ENCODE measurements around the gene DUOX1. TPM values are rescaled to one million over a fixed set of nuclear protein-coding genes. Genes with fewer than 3 reads are reported as not detected.
"Not testable (repeated sequence)": the region's sequence is repeated elsewhere in the genome, so short reads cannot be mapped to it uniquely, and the experiment has no call there.

The DUOX1 gene
- total RNA-seq, 1 donor from 2014 or later: 0.14 TPM

- Mint-ChIP-seq H3K27ac (no peak overlapping the region), H3K9me3 (no peaks in the 10 kb centered on the region)
Observed at GRCh38 chr15:45097466-45097865, 32.3 kb upstream of the DUOX1 start.

DNA sequence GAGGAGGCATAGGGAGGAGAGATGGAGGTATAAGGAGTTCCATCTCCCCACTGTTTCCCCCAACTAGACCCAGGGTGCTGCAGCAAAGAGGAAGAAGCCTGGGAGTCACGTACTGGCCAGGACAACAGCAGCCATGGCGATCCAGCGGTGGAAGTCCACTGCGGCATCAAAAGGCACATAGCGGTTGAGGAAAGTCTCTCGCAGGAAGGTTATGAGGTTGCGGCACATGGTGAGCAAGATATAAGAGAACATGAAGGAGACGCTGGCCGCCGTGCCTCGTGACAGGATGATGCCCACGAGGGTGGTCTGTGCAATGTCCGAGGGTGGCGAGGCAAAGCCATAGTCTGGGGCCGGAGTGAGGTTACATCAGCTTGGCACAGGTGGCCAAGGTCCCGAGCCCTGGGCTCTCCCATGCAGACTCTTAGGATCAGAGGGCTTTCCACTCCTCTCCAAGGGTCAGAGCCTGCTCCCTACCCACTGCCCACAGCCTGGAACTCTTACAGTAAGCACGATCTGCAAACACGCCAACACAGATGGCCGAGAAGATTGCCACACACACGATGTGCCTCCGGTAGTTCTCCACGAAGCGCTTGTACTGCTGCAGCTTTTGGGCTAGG is 30.1 kb upstream of the DUOX1 start:
- no peaks in the 10 kb centered on the region for H3K36me3 Mint-ChIP-seq (ENCODE audit: low read depth)
- DNase-seq: no peak
- H3K4me3 Mint-ChIP-seq: no peak overlapping the region
- no peaks in the 10 kb centered on the region for H3K9me3 Mint-ChIP-seq
- no peaks in the 10 kb centered on the region for H3K4me1 Mint-ChIP-seq
- intact Hi-C loops (cut with micrococcal nuclease): no loop called here
- no peak overlapping the region for H3K27ac Mint-ChIP-seq
- H3K27me3 Mint-ChIP-seq: no peaks in the 10 kb centered on the region

More at GRCh38 chr15:45097466-45097865, 32.3 kb upstream of the DUOX1 start:
- Mint-ChIP-seq H3K4me3 (no peak overlapping the region), H3K4me1 (no peaks in the 10 kb centered on the region), H3K27me3 (no peaks in the 10 kb centered on the region), H3K36me3 (ENCODE audit: low read depth) (no peaks in the 10 kb centered on the region)
- DNase-seq: no peak
- intact Hi-C loops (cut with micrococcal nuclease): no loop called here

DNA sequence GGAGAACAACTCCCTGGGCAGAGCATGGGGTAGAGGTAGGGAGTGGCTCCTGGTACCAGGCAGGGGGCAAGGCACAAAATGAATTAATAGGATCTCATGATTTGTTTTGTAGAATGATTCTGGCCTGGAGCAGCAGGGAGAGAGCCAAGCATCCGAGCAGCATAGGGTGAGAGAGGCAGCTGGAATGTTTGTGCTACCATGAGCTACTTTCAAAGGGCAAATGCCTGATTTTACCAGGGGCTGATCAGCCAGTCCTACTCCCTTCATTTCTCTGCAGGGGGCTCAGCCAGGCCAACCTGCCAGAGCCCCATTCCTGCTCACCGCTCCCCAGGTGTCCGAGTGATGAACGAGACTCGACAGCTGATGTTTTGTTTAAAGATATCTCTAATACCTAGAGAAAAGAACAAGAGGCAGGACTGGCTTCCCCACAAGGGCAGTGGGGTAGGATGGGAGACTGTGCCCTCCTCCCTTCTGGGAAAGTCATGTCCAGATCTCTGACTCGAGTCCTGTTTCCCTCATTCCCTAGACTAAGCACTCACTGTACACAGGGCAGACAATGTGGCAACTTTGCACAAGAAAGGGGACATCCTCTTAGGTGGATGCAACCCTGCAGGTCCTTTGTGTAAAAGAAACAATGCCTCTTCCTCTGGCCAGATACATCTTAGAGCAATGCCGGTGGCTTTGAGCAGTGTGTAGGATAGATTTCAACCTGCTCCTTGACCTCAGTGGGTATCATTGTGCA is 28.7 kb upstream of the DUOX1 start:
- intact Hi-C loops (cut with micrococcal nuclease): no loop called here
- H3K27me3 Mint-ChIP-seq: no peaks in the 10 kb centered on the region
- no peak overlapping the region for H3K4me3 Mint-ChIP-seq
- no peaks in the 10 kb centered on the region for H3K36me3 Mint-ChIP-seq (ENCODE audit: low read depth)
- DNase-seq: no peak
- H3K4me1 Mint-ChIP-seq: no peaks in the 10 kb centered on the region
- no peaks in the 10 kb centered on the region for H3K9me3 Mint-ChIP-seq
- H3K27ac Mint-ChIP-seq: no peak overlapping the region

GRCh38 chr15:45101749-45102148 is 28.0 kb upstream of the DUOX1 start:
- intact Hi-C loops (cut with micrococcal nuclease): no loop called here
- H3K27me3 Mint-ChIP-seq: no peaks in the 10 kb centered on the region
- no peaks in the 10 kb centered on the region for H3K4me1 Mint-ChIP-seq
- DNase-seq: no peak
- no peaks in the 10 kb centered on the region for H3K9me3 Mint-ChIP-seq
- H3K4me3 Mint-ChIP-seq: no peak overlapping the region
- H3K27ac Mint-ChIP-seq: no peak overlapping the region
- no peaks in the 10 kb centered on the region for H3K36me3 Mint-ChIP-seq (ENCODE audit: low read depth)

GRCh38 chr15:45102226-45102625 is 27.6 kb upstream of the DUOX1 start:
- DNase-seq: no peak
- no peak overlapping the region for H3K4me3 Mint-ChIP-seq
- no peaks in the 10 kb centered on the region for H3K27me3 Mint-ChIP-seq
- H3K36me3 Mint-ChIP-seq (ENCODE audit: low read depth): no peaks in the 10 kb centered on the region
- H3K27ac Mint-ChIP-seq: no peak overlapping the region
- intact Hi-C loops (cut with micrococcal nuclease): no loop called here
- H3K9me3 Mint-ChIP-seq: no peaks in the 10 kb centered on the region
- no peaks in the 10 kb centered on the region for H3K4me1 Mint-ChIP-seq

GRCh38 chr15:45104170-45104569 is 25.6 kb upstream of the DUOX1 start:
- H3K4me1 Mint-ChIP-seq; intact Hi-C loops (cut with micrococcal nuclease); H3K4me3 Mint-ChIP-seq; H3K36me3 Mint-ChIP-seq (ENCODE audit: low read depth); H3K27ac Mint-ChIP-seq; H3K27me3 Mint-ChIP-seq; DNase-seq; H3K9me3 Mint-ChIP-seq: not testable (repeated sequence)

GRCh38 chr15:45105586-45105985 is 24.2 kb upstream of the DUOX1 start:
- Mint-ChIP-seq H3K27me3 (peaks cover 20% of the 10 kb centered on the region), H3K9me3 (no peaks in the 10 kb centered on the region), H3K4me3 (no peak overlapping the region), H3K4me1 (no peaks in the 10 kb centered on the region), H3K36me3 (ENCODE audit: low read depth) (no peaks in the 10 kb centered on the region), H3K27ac (no peak overlapping the region)
- DNase-seq: no peak
- intact Hi-C loops (cut with micrococcal nuclease): no loop called here

GRCh38 chr15:45106002-45106790 is 23.6 kb upstream of the DUOX1 start:
- H3K9me3 Mint-ChIP-seq: no peaks in the 10 kb centered on the region
- intact Hi-C loops (cut with micrococcal nuclease): no loop called here
- no peaks in the 10 kb centered on the region for H3K36me3 Mint-ChIP-seq (ENCODE audit: low read depth)
- peaks cover 21% of the 10 kb centered on the region for H3K27me3 Mint-ChIP-seq
- no peak overlapping the region for H3K27ac Mint-ChIP-seq
- DNase-seq: no peak
- no peaks in the 10 kb centered on the region for H3K4me1 Mint-ChIP-seq
- no peak overlapping the region for H3K4me3 Mint-ChIP-seq

DNA sequence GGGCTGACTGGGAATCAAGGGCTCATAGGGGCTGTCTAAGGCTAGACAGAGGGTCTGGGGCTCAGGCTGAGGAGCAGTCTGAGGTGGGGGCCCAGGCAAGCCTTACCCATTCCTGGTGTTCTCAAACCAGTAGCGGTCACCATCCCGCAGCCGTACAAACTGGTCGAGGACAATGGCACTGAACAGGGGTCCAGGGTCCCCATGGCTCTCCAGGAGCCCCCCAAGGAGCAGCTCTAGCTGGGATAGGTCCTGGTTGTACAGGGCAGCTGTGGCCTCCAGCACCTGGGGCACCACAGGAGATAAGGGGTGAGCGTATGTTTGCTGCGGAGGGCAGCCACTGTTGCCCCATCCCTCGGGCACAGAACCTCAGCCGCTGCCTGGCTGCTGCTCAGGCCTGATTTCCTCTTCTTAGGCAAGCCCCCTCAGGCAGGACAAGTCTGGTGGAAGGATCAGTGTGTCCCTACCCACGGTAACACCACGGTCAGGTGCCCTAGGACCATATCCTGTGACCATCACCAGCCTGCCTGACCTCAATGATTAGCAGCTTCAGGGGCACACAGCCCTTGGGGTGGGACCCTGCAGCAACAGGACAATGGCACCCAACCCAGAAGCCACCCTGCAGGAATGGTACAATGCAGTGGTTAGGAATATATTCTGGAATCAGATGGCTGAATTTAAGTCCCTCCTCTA is 21.7 kb upstream of the DUOX1 start:
- Mint-ChIP-seq H3K9me3 (no peaks in the 10 kb centered on the region), H3K4me1 (peaks cover 5% of the 10 kb centered on the region), H3K27me3 (peaks cover 34% of the 10 kb centered on the region), H3K4me3 (no peak overlapping the region), H3K36me3 (ENCODE audit: low read depth) (no peaks in the 10 kb centered on the region), H3K27ac (no peak overlapping the region)
- DNase-seq: no peak
- intact Hi-C loops (cut with micrococcal nuclease): no loop called here

GRCh38 chr15:45110256-45110820 is 19.5 kb upstream of the DUOX1 start:
- Mint-ChIP-seq H3K27ac (no peak overlapping the region), H3K27me3 (peaks cover 56% of the 10 kb centered on the region), H3K9me3 (no peaks in the 10 kb centered on the region), H3K4me3 (no peak overlapping the region), H3K4me1 (peaks cover 9% of the 10 kb centered on the region), H3K36me3 (ENCODE audit: low read depth) (no peaks in the 10 kb centered on the region)
- no peak for DNase-seq
- intact Hi-C loops (cut with micrococcal nuclease): no loop called here

DNA sequence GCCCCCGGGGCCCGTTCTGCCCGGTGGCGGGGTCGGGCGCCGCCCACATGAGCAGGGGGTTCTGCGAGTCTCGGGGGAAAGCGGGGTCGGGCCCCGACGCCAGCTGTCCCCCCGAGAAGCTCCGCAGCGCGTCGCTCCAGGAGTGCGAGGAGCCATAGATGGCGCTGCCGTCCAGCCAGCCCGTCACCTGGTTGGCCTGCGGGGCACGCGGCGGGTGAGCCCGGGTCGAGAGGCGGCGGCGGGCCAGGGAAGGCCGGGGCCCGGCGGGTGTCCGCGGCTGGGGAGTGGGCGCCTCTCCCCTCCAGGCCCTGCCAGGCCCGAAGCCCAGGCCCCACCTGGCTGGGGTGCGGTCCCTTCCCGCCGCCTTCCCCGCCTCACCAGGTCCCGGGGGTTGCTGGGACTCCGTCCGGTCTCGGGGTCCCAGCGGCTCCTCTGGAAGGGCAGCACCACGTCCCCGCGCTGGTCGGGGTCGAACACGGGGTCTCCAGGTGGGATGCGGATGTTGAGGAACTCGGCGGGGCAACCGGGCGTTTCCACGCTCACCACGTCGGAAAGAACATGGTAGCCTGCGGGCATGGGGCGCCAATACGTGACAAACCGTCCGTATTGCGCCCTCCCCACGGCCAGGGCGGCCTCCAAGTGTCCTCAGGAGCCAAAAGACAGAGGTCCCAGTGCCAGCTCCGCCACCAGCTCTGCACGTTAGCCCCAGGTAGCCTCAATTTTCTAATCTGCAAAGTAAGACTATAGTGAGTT is 18.2 kb upstream of the DUOX1 start:
- no peaks in the 10 kb centered on the region for H3K36me3 Mint-ChIP-seq (ENCODE audit: low read depth)
- H3K27ac Mint-ChIP-seq: no peak overlapping the region
- H3K4me1 Mint-ChIP-seq: peaks cover 12% of the 10 kb centered on the region
- H3K27me3 Mint-ChIP-seq: peaks cover 69% of the 10 kb centered on the region
- DNase-seq: no peak
- intact Hi-C loops (cut with micrococcal nuclease): no loop called here
- peak overlapping the region; percentile 33 for H3K4me3 Mint-ChIP-seq
- H3K9me3 Mint-ChIP-seq: no peaks in the 10 kb centered on the region

- H3K27ac Mint-ChIP-seq: no peak overlapping the region
- H3K4me1 Mint-ChIP-seq: peaks cover 12% of the 10 kb centered on the region
- H3K9me3 Mint-ChIP-seq: no peaks in the 10 kb centered on the region
- DNase-seq: no peak
- intact Hi-C loops (cut with micrococcal nuclease): no loop called here
- no peaks in the 10 kb centered on the region for H3K36me3 Mint-ChIP-seq (ENCODE audit: low read depth)
- H3K27me3 Mint-ChIP-seq: peaks cover 71% of the 10 kb centered on the region
- H3K4me3 Mint-ChIP-seq: peak overlapping the region; percentile 33
Observed at GRCh38 chr15:45112143-45112590, 17.6 kb upstream of the DUOX1 start.
